ENCODE data around the gene ERC2.

The ERC2 gene

DNA sequence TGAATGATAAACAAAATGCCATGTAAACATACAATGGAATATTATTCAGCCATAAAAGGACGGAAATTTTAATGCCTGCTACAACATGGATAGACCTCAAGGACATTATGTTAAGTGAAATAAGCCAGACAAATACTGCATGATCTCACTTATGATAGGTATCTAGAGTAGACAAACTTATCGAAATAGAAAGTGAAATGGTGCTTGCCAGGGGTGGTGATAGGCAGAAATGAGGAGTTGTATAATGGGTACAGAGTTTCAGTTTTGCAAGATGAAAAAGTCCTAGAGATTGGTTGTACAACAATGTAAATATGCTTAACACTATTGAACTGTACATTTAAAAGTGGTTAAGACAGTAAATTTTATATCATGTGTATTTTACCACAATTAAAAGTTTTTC, 287.8 kb downstream of the ERC2 start:
- no peak for DNase-seq

- no peak for DNase-seq
Measured at GRCh38 chr3:56173601-56174000, 294.7 kb downstream of the ERC2 start.

DNA sequence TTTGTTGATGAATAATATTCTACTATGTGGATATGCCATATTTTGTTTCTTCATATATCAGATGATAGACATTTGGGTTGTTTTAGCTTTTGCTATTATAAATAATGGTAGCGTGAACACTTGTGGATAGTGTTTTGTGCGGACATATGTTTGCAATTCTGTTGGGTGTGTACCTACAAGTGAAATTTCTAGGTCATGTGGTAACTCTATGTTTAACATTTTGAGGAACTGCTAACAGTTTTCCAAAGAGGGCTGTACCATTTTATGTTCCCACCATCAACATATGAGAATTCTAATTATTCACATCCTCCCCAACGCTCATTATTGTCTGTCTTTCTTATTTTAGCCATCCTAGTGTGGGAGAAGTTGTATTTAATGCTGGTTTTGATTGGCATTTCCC, 303.8 kb downstream of the ERC2 start:
- DNase-seq, result no peak

DNA sequence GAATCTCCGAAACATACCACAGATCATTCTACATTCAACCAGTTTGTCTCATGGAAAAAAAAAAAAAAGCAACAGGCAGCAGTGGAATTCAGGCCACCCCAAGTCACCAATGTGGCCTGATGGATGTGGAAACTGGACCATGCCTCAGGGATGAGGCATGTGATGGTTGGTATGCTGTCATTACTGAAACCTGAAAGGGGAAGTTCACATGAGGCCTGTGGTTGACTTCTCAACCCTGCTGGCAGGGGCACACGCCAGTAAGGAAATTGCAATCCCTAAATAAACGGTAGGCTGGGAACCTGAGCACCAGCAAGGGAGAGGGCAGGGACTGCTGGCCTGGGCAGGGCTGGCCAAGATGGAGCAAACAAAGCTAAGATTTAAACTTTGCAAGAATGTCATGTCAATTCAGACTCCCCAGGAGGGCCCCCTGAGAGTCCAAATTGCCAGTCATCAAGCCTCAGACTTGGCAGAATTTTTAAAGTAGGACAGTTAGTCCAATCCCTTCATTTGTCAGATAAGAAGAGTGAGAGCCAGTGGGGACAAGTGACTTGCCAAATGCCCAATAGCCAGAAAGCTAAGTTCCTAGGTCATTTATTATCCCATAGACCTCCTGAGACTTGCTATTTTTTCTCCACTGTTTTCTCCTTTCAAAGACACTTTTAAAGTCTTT, 310.4 kb downstream of the ERC2 start:
- DNase-seq, result no peak

DNA sequence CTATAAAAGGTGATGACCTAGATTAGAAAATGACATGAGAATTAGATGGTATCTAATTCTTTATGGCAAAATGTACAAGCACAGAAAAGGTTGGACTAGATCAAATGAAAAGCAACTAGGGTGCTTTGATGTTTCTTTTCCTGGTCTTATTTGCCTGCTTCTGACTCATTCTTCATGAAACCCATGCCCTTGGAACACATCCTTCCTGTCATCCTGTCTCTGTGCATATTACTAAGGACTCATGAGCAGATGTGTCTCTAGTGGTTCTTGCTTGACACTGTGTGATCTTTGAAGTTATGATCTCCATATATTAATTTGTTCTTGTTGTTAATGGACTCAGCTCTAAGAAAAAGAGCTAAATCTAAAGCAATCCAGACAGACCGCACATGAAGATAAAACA, 314.0 kb downstream of the ERC2 start:
- no peak for DNase-seq

GRCh38 chr3:56147354-56147753, 320.9 kb downstream of the ERC2 start:
- DNase-seq, result no peak

- no peak for DNase-seq
Measured at GRCh38 chr3:56145410-56145809, 322.9 kb downstream of the ERC2 start.

- DNase-seq, result no peak
Measured at GRCh38 chr3:56144805-56145204, 323.5 kb downstream of the ERC2 start.

- no peak for DNase-seq
Measured at GRCh38 chr3:56137415-56137814, 330.9 kb downstream of the ERC2 start.

GRCh38 chr3:56136514-56136913, 331.8 kb downstream of the ERC2 start:
- DNase-seq, result no peak

DNA sequence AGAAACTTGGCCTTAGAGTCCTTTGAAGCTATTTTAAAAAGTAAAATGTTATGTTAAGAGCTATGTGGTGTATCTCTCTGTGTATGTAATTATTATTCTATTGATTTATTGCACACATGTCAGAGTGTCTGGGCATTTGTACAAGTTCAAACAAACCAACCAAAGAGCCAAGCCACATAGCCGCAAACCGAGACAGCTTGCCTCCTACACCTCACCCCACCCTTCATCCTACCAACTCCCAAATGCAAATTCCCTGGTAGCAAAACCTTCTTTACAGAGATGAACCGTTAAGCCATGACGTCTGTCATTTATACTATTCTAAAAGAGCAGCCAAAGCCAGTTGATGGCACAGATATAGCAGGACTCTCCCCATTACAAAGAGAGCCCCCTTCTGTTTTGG, 332.3 kb downstream of the ERC2 start:
- DNase-seq, result no peak

GRCh38 chr3:56133423-56133822, 334.8 kb downstream of the ERC2 start:
- no peak for DNase-seq

DNA sequence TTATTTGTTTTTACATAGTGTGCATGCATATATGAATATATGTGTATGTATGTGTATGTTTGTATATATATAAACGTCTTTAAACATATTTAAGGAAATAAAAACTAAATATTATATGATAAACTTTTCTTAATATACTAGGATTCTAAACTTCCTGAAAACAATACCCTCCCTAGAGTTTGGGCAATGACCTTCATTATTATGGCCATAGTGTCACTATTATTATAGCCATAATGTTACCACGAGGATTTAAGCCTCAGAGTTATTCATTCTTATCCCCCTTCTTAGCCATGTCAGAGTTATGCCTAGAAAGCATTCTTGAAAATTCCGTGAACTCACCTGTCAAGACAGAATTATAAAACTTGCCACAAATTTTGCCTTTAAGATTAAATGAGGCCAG, 335.5 kb downstream of the ERC2 start:
- no peak for DNase-seq

- DNase-seq, result no peak
Measured at GRCh38 chr3:56131974-56132590, 336.2 kb downstream of the ERC2 start.

DNA sequence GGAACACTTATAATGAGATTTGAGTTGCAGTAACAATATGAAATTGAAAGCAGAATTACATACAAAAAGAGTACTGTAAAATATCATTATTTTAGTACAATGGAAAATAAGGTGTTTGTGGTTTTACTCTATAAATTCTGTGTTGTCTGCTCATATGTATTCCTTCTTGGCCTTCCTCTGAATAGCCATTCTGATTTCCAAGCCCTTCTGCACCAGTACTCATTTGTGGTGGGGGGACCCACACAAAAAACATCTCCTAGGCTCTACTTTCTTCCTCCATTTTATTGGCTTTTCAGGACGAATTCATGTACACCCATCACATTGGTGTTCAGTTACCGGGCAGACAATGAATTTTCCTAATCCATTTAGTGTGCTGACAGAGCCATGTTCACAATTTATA, 338.2 kb downstream of the ERC2 start:
- no peak for DNase-seq

- DNase-seq, result no peak
Measured at GRCh38 chr3:56126632-56127031, 341.6 kb downstream of the ERC2 start.

DNA sequence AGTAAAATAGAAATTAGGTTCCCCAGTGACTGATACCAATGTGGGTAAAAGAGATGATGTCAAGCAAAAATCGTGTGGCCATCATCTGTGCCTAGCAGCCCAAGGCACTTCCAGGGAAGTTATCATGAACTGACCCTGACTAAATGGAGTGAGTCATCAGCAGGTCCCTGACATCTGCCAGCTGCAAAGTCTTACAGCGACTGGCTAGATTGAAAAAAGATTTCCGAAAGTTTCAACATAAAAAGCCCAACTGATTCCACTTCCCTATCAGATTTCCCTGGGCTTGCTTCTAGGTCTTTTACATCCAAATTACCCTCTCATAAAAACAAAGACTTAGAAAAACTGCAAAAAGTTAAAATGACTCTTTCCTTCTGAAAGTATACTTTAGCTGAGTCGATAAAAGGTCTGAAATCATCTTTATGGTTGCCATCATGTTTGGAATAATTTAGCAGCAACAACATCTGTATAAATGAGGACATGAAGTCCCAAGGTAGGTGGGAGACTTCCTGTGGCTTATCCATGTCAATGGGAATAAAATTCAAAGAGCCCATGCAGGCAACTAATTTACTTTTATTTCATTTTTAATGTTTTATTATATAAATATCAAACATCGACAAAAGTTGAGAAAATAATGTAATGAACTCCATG, 342.8 kb downstream of the ERC2 start:
- no peak for DNase-seq

- no peak for DNase-seq
Measured at GRCh38 chr3:56124546-56124945, 343.7 kb downstream of the ERC2 start.

GRCh38 chr3:56123487-56123886, 344.8 kb downstream of the ERC2 start:
- DNase-seq, result no peak

DNA sequence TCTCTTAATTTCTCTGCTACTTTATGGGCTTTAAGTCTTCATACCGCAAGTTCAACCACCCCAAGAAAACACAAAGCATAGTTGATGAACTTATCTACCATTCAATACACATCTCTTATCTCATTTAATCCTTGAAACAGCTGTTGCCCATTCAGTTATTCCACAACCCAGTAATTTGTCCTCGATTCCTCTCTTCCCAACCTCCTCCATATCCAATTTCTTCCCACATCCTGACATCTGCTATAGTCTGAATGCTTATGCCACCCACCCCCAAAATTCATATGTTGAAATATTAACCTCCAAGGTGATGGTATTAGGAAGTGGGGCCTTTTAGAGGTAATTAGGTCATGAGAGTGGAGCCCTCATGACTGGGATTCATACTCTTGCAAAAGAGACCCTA, 345.4 kb downstream of the ERC2 start:
- no peak for DNase-seq

- no peak for DNase-seq
Measured at GRCh38 chr3:56121716-56122115, 346.6 kb downstream of the ERC2 start.

- no peak for DNase-seq
Measured at GRCh38 chr3:56119575-56120349, 348.5 kb downstream of the ERC2 start.

DNA sequence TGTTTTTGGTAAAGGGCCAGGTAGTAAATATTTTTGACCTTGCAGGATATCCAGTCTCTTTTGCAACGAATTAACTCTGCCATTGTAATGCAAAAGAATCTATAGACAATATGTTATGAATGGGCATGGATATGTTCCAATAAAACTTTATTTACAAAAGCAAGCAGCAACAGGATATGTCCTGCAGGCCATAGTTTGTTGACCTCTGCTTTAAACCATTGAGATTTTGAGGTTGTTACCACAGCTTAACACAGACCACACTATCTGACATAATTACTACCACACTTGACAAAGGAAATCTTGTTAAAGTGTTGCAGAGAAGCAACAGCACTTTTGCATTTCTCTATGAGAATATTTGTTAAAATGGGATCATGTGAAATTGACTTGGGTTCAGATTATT, 349.3 kb downstream of the ERC2 start:
- DNase-seq, result no peak

- DNase-seq, result no peak
Measured at GRCh38 chr3:56115698-56116097, 352.6 kb downstream of the ERC2 start.

Data from DMS79 treated with DMSO at 0.1 percent for 48 hours (cell line).